ENCODE measurements around the gene FSTL4. TPM values are rescaled to one million over a fixed set of nuclear protein-coding genes. Genes with fewer than 3 reads are reported as not detected.

The FSTL4 gene
- total RNA-seq, 2 experiments from 2014 or later, result not detected

DNA sequence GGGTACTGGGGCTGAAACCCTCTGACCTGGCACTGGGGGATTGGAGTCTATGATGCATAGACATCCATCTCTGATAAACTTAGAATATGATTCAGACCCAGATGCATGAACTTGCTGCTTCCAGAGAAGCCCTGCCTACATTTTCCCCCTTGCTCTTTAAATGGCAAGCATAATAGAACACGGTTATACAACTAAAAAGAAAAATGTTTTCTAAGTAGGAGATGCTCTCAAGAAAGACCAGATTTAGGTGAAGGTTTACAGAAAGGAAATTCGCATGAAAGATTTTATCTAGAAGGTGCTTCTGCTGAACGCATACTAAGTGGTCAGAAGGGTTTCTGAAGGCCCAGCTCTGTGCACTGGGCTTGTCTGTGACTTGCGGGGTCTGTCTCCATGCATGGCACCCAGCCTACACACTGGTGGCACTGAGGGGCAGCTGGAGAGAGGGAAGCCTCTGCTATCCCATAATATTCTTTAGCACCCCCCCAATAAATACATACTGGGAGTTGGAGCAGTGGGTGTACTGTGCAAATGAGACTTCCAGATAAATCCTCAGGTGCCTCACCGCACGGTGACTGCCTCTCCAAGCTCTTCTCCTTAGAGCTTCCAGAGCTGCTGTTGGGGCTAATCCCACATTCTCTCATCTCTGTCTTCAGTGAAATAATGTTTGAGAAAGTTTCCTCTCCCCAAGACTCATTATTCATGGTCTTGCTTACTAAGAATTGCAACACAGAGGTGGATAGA is 114.6 kb downstream of the FSTL4 start:
- TF ChIP-seq EZH2phosphoT487 (IDR thresholded peaks at IDR 0.05; ENCODE audit: borderline replicate concordance, low read depth, low read length), result no peak
- TF ChIP-seq, protein P1, sequence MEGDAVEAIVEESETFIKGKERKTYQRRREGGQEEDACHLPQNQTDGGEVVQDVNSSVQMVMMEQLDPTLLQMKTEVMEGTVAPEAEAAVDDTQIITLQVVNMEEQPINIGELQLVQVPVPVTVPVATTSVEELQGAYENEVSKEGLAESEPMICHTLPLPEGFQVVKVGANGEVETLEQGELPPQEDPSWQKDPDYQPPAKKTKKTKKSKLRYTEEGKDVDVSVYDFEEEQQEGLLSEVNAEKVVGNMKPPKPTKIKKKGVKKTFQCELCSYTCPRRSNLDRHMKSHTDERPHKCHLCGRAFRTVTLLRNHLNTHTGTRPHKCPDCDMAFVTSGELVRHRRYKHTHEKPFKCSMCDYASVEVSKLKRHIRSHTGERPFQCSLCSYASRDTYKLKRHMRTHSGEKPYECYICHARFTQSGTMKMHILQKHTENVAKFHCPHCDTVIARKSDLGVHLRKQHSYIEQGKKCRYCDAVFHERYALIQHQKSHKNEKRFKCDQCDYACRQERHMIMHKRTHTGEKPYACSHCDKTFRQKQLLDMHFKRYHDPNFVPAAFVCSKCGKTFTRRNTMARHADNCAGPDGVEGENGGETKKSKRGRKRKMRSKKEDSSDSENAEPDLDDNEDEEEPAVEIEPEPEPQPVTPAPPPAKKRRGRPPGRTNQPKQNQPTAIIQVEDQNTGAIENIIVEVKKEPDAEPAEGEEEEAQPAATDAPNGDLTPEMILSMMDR (conservative IDR thresholded peaks at IDR 0.05; ENCODE audit: low read length), result no peak
- H3K4me2 ChIP-seq (ENCODE audit: low read length), result no peak overlapping the region
- H3K36me3 ChIP-seq (ENCODE audit: insufficient read depth, low read length), result no peaks in the 10 kb centered on the region
- H3K4me3 ChIP-seq (ENCODE audit: low read depth, low read length, poor library complexity, severe bottlenecking), result no peak overlapping the region
- no peak for DNase-seq (ENCODE audit: low spot score)
- no peaks in the 10 kb centered on the region for H3K79me2 ChIP-seq (ENCODE audit: insufficient read depth, low read depth, low read length)
- H3K4me1 ChIP-seq (ENCODE audit: insufficient read depth, low read length, poor library complexity, severe bottlenecking), result no peaks in the 10 kb centered on the region
- H2AFZ ChIP-seq (ENCODE audit: low read length), result no peak overlapping the region
- no peaks in the 10 kb centered on the region for H4K20me1 ChIP-seq (ENCODE audit: insufficient read depth, low read length)
- ChIA-PET CTCF (ENCODE audit: unreplicated experiment) (no interaction called here), POLR2A (no interaction called here)
- intact Hi-C loops (cut with micrococcal nuclease; ENCODE audit: unreplicated experiment), result no loop called here
- BruUV-seq (replicated peaks), result no TSS peak
- H3K27ac ChIP-seq (ENCODE audit: low read depth, low read length, poor library complexity, severe bottlenecking), result no peak overlapping the region
- H3K9me3 ChIP-seq (ENCODE audit: low read length), result no peaks in the 10 kb centered on the region
- no peaks in the 10 kb centered on the region for H3K9me2 ChIP-seq (ENCODE audit: insufficient read depth, low read length)

DNA sequence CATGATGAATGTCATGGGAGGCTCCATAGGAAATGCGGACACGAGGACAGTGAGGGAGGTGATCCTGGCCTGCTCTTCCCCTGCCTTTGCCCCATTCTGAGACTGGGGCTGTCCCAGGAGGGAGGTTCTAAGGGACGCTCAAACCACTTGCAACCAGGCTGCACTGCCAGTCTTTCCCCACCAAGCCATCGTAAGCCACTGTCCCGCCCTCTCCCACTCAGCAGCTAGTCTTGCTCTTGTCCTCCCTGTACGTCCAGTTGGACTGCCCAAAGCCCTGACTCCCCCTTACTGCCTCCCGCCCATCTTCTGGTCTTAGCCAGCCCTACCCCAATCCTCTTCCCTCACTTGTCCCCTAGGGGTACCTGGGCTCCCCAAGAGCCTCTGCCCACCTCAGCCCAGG is 115.7 kb downstream of the FSTL4 start:
- Histone ChIP-seq H3K36me3 (ENCODE audit: insufficient read depth, low read length) (no peaks in the 10 kb centered on the region), H3K4me2 (ENCODE audit: low read length) (no peak overlapping the region), H3K9me3 (ENCODE audit: low read length) (no peaks in the 10 kb centered on the region), H3K79me2 (ENCODE audit: insufficient read depth, low read depth, low read length) (no peaks in the 10 kb centered on the region), H4K20me1 (ENCODE audit: insufficient read depth, low read length) (no peaks in the 10 kb centered on the region), H3K9me2 (ENCODE audit: insufficient read depth, low read length) (no peaks in the 10 kb centered on the region), H3K4me3 (ENCODE audit: low read depth, low read length, poor library complexity, severe bottlenecking) (no peak overlapping the region), H2AFZ (ENCODE audit: low read length) (no peak overlapping the region), H3K27ac (ENCODE audit: low read depth, low read length, poor library complexity, severe bottlenecking) (no peak overlapping the region), H3K4me1 (ENCODE audit: insufficient read depth, low read length, poor library complexity, severe bottlenecking) (no peaks in the 10 kb centered on the region)
- BruUV-seq (replicated peaks), result no TSS peak
- intact Hi-C loops (cut with micrococcal nuclease; ENCODE audit: unreplicated experiment), result no loop called here
- ChIA-PET CTCF (ENCODE audit: unreplicated experiment) (no interaction called here), POLR2A (no interaction called here)
- DNase-seq (ENCODE audit: low spot score), result no peak
- no peak for TF ChIP-seq EZH2phosphoT487 (IDR thresholded peaks at IDR 0.05; ENCODE audit: borderline replicate concordance, low read depth, low read length)
- TF ChIP-seq, protein P1 (conservative IDR thresholded peaks at IDR 0.05; ENCODE audit: low read length), result no peak

DNA sequence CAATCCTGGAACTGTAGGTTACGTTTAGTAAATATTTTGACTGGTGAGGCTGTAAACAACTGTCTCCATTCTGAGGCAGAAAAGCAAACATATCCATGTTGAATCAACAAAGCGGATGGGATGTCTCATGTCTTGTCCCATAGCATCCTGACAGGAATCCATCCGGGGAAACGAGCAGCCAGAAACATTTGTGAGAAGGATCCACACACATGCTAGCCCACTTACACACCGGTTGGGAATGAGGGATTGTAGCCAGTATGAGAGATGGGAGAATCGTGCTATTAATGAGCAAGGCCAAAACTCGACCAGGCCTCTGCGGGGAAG is 117.5 kb downstream of the FSTL4 start:
- CTCF ChIA-PET (ENCODE audit: unreplicated experiment), result no interaction called here

More for the DNA sequence above, 117.5 kb downstream of the FSTL4 start:
- H3K4me1 ChIP-seq (ENCODE audit: insufficient read depth, low read length, poor library complexity, severe bottlenecking), result no peaks in the 10 kb centered on the region
- no peak overlapping the region for H3K4me2 ChIP-seq (ENCODE audit: low read length)
- POLR2A ChIA-PET, result no interaction called here
- intact Hi-C loops (cut with micrococcal nuclease; ENCODE audit: unreplicated experiment), result no loop called here
- H3K9me3 ChIP-seq (ENCODE audit: low read length), result no peaks in the 10 kb centered on the region
- H3K36me3 ChIP-seq (ENCODE audit: insufficient read depth, low read length), result no peaks in the 10 kb centered on the region
- H2AFZ ChIP-seq (ENCODE audit: low read length), result no peak overlapping the region
- H4K20me1 ChIP-seq (ENCODE audit: insufficient read depth, low read length), result no peaks in the 10 kb centered on the region
- TF ChIP-seq, protein P1 (conservative IDR thresholded peaks at IDR 0.05; ENCODE audit: low read length), result no peak
- no peak for TF ChIP-seq EZH2phosphoT487 (IDR thresholded peaks at IDR 0.05; ENCODE audit: borderline replicate concordance, low read depth, low read length)
- no peak overlapping the region for H3K4me3 ChIP-seq (ENCODE audit: low read depth, low read length, poor library complexity, severe bottlenecking)
- DNase-seq (ENCODE audit: low spot score), result no peak
- H3K27ac ChIP-seq (ENCODE audit: low read depth, low read length, poor library complexity, severe bottlenecking), result no peak overlapping the region
- no peaks in the 10 kb centered on the region for H3K9me2 ChIP-seq (ENCODE audit: insufficient read depth, low read length)
- BruUV-seq (replicated peaks), result no TSS peak
- H3K79me2 ChIP-seq (ENCODE audit: insufficient read depth, low read depth, low read length), result no peaks in the 10 kb centered on the region
